Measurements from ENCODE around the gene TKT. TPM values are rescaled to one million over a fixed set of nuclear protein-coding genes. Genes with fewer than 3 reads are reported as not detected.

TKT gene
- total and polyA plus RNA-seq, 2 of the 8 experiments (the other 6 are each of a cell fraction or from before 2014, with no cell fraction given), result 418 to 986 TPM

DNA sequence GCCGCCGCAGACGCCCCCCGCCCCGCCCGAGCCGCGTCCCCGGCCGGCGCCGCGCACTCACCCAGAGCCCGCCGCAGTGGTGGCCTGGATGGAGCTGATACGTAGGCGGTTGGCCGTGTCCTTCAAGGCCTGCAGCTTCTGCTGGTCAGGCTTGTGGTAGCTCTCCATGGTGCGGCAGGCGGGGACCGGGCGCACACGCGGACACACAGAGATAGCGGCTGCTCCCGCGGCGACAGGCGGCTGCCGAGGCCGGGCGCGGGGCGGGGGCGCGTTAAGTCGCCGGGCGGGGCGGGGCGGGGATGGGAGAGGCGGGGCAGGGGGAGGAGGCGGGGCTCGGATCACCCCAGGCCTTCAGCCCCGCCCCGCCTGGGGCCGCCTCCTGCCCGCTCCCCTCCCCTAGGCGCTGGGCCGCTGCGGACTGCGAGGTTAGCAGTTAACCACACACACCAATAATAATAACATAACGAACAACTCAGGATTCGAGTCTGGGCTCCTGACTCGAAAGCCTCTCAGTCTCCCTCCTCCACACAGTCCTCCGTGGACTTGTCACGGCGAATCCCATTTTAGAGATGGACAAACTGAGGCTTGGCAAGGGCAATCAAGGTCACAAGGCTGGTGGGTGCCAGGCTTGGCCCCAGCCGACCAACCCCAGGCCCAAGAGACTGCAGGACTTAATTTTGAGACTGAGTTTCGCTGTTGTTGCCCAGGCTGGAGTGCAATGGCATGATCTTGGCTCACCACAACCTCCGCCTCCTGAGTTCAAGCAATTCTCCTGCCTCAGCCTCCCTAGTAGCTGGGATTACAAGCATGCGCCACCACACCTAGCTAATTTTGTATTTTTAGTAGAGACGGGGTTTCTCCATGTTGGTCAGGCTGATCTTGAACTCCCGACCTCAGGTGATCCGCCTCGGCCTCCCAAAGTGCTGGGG, at the start of gene TKT (continued):
- TF ChIP-seq, protein P1, sequence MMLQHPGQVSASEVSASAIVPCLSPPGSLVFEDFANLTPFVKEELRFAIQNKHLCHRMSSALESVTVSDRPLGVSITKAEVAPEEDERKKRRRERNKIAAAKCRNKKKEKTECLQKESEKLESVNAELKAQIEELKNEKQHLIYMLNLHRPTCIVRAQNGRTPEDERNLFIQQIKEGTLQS (IDR thresholded peaks at IDR 0.05; ENCODE audit: insufficient read depth, low read depth, low read length), result no peak
- TF ChIP-seq TEAD4 (IDR thresholded peaks at IDR 0.05; ENCODE audit: low read depth, low read length), result no peak
- peak; percentile 44; the same call in 1 of the 2 replicates for TF ChIP-seq SP1 (IDR thresholded peaks at IDR 0.05; ENCODE audit: low read depth, low read length)
- TF ChIP-seq ZNF274 (IDR thresholded peaks at IDR 0.05; ENCODE audit: borderline replicate concordance, extremely low read depth, low read length), result no peak
- no peak for TF ChIP-seq SIRT6 (IDR thresholded peaks at IDR 0.05; ENCODE audit: low read length)
- TF ChIP-seq EZH2 (IDR thresholded peaks at IDR 0.05; ENCODE audit: low read depth, low read length, severe bottlenecking), result no peak
- no peak for TF ChIP-seq CBX8 (IDR thresholded peaks at IDR 0.05; ENCODE audit: borderline replicate concordance, low read depth, low read length)
- TF ChIP-seq TAF7 (optimal IDR thresholded peaks at IDR 0.05; ENCODE audit: borderline replicate concordance, low read depth, low read length), result peak; percentile 66
- TF ChIP-seq SRF (IDR thresholded peaks at IDR 0.05; ENCODE audit: low read depth, low read length), result no peak
- TF ChIP-seq SP4 (IDR thresholded peaks at IDR 0.05; ENCODE audit: low read length), result no peak
- peak in 1 of 2 experiments; percentile 71; a peak in 2 of 3 replicates for TF ChIP-seq POLR2A (IDR thresholded peaks at IDR 0.05; ENCODE audit: control extremely low read depth in 1 of 2, low read depth in 2 of 2, low read length in 2 of 2)
- no peak for TF ChIP-seq ASH2L (IDR thresholded peaks at IDR 0.05; ENCODE audit: low read length)
- no peak for TF ChIP-seq TCF12 (IDR thresholded peaks at IDR 0.05; ENCODE audit: low read depth, low read length)
- no peak for TF ChIP-seq MAFK (IDR thresholded peaks at IDR 0.05; ENCODE audit: low read depth, low read length)
- TF ChIP-seq JUND (IDR thresholded peaks at IDR 0.05; ENCODE audit: low read length), result no peak
- peak; percentile 50; the same call in 1 of the 2 replicates for TF ChIP-seq CREB1 (IDR thresholded peaks at IDR 0.05)
- TF ChIP-seq, protein P2, sequence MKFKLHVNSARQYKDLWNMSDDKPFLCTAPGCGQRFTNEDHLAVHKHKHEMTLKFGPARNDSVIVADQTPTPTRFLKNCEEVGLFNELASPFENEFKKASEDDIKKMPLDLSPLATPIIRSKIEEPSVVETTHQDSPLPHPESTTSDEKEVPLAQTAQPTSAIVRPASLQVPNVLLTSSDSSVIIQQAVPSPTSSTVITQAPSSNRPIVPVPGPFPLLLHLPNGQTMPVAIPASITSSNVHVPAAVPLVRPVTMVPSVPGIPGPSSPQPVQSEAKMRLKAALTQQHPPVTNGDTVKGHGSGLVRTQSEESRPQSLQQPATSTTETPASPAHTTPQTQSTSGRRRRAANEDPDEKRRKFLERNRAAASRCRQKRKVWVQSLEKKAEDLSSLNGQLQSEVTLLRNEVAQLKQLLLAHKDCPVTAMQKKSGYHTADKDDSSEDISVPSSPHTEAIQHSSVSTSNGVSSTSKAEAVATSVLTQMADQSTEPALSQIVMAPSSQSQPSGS (IDR thresholded peaks at IDR 0.05; ENCODE audit: low read length), result no peak
- 0 out of 2 replicates have a peak, but pooled peaks have one; percentile 35 for TF ChIP-seq CHD2 (IDR thresholded peaks at IDR 0.05; ENCODE audit: low read length)
- TF ChIP-seq CTBP2 (IDR thresholded peaks at IDR 0.05; ENCODE audit: borderline replicate concordance, insufficient read depth, insufficient read length, low read length), result no peak
- TF ChIP-seq KDM1A (IDR thresholded peaks at IDR 0.05; ENCODE audit: borderline replicate concordance, low read length), result peak; percentile 99
- TF ChIP-seq KDM5A (IDR thresholded peaks at IDR 0.05; ENCODE audit: low read length), result no peak
- peak; percentile 72 for TF ChIP-seq MAX (IDR thresholded peaks at IDR 0.05)
- TF ChIP-seq BCL11A (IDR thresholded peaks at IDR 0.05; ENCODE audit: low read depth in 2 of 2, low read length in 2 of 2), result no peak

Measured in H1 (cell line).